ENCODE measurements around the gene SEPTIN12. TPM values are rescaled to one million over a fixed set of nuclear protein-coding genes. Genes with fewer than 3 reads are reported as not detected.

The SEPTIN12 gene
- total and polyA plus RNA-seq, 4 experiments from 2014 or later, result not detected

DNA sequence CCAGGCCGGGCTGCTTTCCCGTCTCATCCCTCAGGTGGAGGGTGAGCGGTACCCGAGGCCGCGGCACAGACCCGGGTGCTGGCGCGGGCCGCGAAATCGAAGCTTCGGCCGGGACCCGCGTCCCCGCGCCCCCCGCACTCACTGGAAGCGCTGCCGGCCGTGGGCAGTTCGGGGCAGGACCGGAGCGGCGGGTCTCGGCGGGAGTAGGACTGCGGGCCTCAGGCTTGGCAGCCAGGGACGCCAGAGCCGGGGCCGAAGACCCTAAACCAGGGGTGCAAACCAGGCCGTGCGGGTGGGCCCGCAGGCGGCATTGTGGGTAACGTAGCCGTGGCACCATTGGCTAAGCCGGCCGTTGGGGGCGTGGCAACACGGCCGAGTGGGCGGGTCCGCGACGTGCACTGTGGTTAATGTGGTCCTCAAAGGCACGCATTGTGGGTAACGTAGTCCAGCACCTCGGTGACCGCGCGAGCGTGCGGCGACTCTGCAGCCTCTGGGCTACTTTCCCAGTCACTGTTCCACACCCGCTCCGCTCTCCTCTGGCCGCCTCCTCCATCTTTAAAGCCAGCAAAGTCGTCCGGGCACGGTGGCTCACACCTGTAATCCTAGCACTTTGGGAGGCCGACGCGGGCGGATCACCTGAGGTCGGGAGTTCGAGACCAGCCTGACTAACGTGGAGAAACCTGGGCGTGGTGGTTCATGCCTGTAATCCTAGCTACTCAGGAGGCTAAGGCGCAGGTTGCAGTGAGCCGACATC lies 21.1 kb downstream of the SEPTIN12 start, which contains the start of gene ZNF500:
Gene ZNF500 (minus strand): TSS at position 288 of the 754 bp plus-strand sequence. CDS start 1,184 bp downstream, outside the sequence.
- CTCF ChIA-PET (ENCODE audit: partially characterized antibody), result interaction anchor here (0.5 kb wide), 1 partner anchor 19 kb away, joined by 3 read pairs; no protein-coding TSS in a partner anchor
- peak within 1 kb of the TSS; percentile 92 to 95 (median 94) for H3K4me3 Mint-ChIP-seq
- intact Hi-C loops (cut with micrococcal nuclease), result loop anchor here (1.0 to 2.0 kb wide), 3 partner anchors 33 to 151 kb away; partner anchors contain the start of genes ANKS3, DNAAF8 and MGRN1
- no peaks in the 10 kb centered on the region for H3K9me3 ChIP-seq (ENCODE audit: control insufficient read depth in 1 of 2, low read length in 2 of 2)
- DNase-seq, result peak; percentile 90 to 93 (median 93)
- peaks cover 0 to 2% (median 0%) of the 10 kb centered on the region in 8 donors for H3K9me3 Mint-ChIP-seq
- no peaks in the 10 kb centered on the region for H3K27me3 Mint-ChIP-seq
- peaks cover 9% of the 10 kb centered on the region for H3K36me3 ChIP-seq (ENCODE audit: insufficient read depth, low read length)
- H3K4me1 Mint-ChIP-seq, result peaks cover 16 to 50% (median 35%) of the 10 kb centered on the region in 4 donors
- peaks cover 32% of the 10 kb centered on the region for H3K4me1 ChIP-seq (ENCODE audit: insufficient read depth, low read length)
- H3K27ac Mint-ChIP-seq, result peak within 1 kb of the TSS; percentile 89 to 98 (median 94)
- H3K4me3 ChIP-seq (ENCODE audit: low read length in 2 of 2), result peak within 1 kb of the TSS; percentile 94 to 96
- peaks cover 0 to 28% of the 10 kb centered on the region in 2 donors for H3K36me3 Mint-ChIP-seq
- POLR2A ChIA-PET (ENCODE audit: partially characterized antibody), result interaction anchor here (0.6 to 5.0 kb wide), 13 partner anchors 19 to 291 kb away, joined by 3 to 72 read pairs (median 5); partner anchors contain the start of genes ANKS3, DNAAF8, GLYR1 and HMOX2
- peak within 1 kb of the TSS; percentile 79 for H3K27ac ChIP-seq (ENCODE audit: low read depth, low read length)
- no peaks in the 10 kb centered on the region for H3K27me3 ChIP-seq (ENCODE audit: insufficient read depth, low read length)

DNA sequence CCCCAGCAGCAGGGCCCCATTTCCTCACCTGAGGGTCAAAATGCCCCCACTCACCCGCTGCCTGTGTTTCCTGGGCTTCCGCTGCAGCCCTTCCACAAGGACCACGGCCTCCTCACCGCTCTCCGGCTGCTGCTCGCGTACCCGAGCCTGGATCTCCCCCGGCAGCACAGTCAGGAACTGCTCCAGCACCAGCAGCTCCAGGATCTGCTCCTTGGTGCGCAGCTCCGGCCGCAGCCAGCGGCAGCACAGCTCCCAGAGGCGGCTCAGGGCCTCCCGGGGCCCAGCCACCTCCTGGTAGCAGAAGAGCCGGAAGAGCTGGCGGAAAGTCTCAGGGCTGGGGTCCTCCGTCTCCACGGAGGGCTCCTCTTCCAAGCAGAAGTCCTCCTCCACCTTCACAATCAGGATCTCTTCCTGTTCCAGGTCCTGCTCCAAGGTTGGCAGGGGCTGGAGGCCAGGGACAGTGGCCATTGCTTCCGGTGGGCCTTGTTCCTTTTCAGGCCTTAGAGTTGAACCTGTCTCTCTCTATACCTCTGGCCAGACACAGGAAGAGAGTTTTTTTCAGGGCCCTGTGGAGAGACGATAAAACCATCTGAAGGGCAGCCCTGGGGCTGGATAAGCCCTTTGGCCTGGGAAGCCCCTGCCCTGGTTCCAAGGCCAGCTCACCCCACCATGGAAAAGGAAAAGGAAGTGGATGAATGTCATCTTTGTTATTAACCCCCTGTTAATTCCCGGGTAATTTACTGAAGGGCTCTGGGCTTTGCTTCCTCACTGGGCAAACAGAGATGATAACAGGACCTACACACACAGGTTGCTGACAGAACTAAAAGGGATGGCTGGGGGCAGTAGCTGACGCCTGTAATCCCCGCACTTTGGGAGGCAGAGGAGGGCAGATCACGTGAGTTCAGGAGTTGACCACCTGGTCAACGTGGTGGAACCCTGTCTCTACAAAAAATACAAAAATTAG lies 22.4 kb downstream of the SEPTIN12 start:
- Histone ChIP-seq H3K4me1 (ENCODE audit: insufficient read depth, low read length) (peaks cover 32% of the 10 kb centered on the region), H3K9me3 (ENCODE audit: control insufficient read depth in 1 of 2, low read length in 2 of 2) (no peaks in the 10 kb centered on the region), H3K36me3 (ENCODE audit: insufficient read depth, low read length) (peaks cover 15% of the 10 kb centered on the region), H3K27ac (ENCODE audit: low read depth, low read length) (peak overlapping the region; percentile 79), H3K27me3 (ENCODE audit: insufficient read depth, low read length) (no peaks in the 10 kb centered on the region), H3K4me3 (ENCODE audit: low read length in 2 of 2) (peak overlapping the region; percentile 39 to 94)
- Mint-ChIP-seq H3K27ac (peak overlapping the region; percentile 68 to 92 (median 89)), H3K27me3 (no peaks in the 10 kb centered on the region), H3K4me3 (peak overlapping the region; percentile 83 to 94 (median 86)), H3K4me1 (peaks cover 16 to 50% (median 35%) of the 10 kb centered on the region in 4 donors), H3K9me3 (peaks cover 0 to 2% (median 0%) of the 10 kb centered on the region in 8 donors), H3K36me3 (peaks cover 0 to 34% of the 10 kb centered on the region in 2 donors)
- ChIA-PET POLR2A (ENCODE audit: partially characterized antibody) (interaction anchor here (0.6 to 5.0 kb wide), 10 partner anchors 32 to 686 kb away, joined by 3 to 72 read pairs (median 8); partner anchors contain the start of genes ANKS3, DNAAF8, GLYR1 and HMOX2), CTCF (ENCODE audit: partially characterized antibody) (no interaction called here)
- no peak for DNase-seq
- intact Hi-C loops (cut with micrococcal nuclease), result loop anchor here (2.0 kb wide), 1 partner anchor 141 kb away; the partner anchor contains the start of gene MGRN1

DNA sequence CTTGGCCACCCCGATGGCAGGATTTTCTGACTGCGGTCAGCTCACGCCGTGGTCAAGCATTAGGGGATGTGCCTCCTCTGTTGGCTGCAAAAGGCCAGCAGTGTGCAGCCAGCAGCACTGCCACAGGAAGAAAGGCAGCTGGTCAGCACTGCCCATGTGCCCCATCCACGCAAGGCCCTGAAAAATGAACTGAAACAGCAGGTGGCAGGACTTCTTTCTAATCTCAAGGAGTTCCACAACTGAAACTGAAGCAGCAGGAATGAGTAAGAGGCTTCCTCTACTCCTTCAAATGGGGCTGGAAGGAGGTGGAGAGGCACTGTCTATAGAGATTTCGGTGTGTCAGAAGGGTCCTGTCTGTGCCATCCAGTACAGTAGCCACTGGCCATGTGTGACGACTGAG lies 24.4 kb downstream of the SEPTIN12 start:
- peak overlapping the region in 1 of 7 donors; percentile 60 for H3K27ac Mint-ChIP-seq
- H3K4me1 ChIP-seq (ENCODE audit: insufficient read depth, low read length), result peaks cover 29% of the 10 kb centered on the region
- ChIA-PET POLR2A (ENCODE audit: partially characterized antibody) (interaction anchor here (1.6 kb wide), 1 partner anchor 39 kb away, joined by 4 read pairs; the partner anchor contains the start of gene ROGDI), CTCF (ENCODE audit: partially characterized antibody) (interaction anchor here (0.5 to 0.7 kb wide), 2 partner anchors 16 to 127 kb away, joined by 3 read pairs; no protein-coding TSS in a partner anchor)
- peaks cover 13 to 41% (median 25%) of the 10 kb centered on the region in 4 donors for H3K4me1 Mint-ChIP-seq
- H3K9me3 ChIP-seq (ENCODE audit: control insufficient read depth in 1 of 2, low read length in 2 of 2), result no peaks in the 10 kb centered on the region
- H3K36me3 Mint-ChIP-seq, result peaks cover 7 to 50% of the 10 kb centered on the region in 2 donors
- H3K4me3 ChIP-seq (ENCODE audit: low read length in 2 of 2), result no peak overlapping the region
- peaks cover 29% of the 10 kb centered on the region for H3K36me3 ChIP-seq (ENCODE audit: insufficient read depth, low read length)
- H3K9me3 Mint-ChIP-seq, result no peaks in the 10 kb centered on the region
- no peak overlapping the region for H3K27ac ChIP-seq (ENCODE audit: low read depth, low read length)
- H3K4me3 Mint-ChIP-seq, result peak overlapping the region in 1 of 8 donors; percentile 31
- intact Hi-C loops (cut with micrococcal nuclease), result no loop called here
- H3K27me3 ChIP-seq (ENCODE audit: insufficient read depth, low read length), result no peaks in the 10 kb centered on the region
- DNase-seq, result no peak
- H3K27me3 Mint-ChIP-seq, result no peaks in the 10 kb centered on the region

DNA sequence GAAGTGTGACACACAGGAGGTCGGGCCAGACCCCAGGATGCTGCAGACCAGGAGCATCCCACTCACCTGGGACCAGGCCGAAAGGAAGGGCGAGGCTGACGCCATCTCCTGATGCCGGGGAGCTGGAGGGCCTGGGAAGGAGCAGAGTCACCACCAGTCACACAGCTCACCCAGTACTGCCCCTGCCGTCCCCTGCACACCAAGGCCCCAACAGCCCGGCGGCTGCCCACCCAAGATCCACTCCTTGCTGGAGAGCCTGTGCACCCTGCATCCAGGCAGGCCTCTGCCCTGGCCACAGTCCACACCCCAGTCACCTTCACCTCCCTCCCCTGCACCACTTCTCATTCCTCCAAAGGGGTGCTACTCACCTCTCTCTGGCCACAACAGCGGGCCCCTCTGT lies 25.9 kb downstream of the SEPTIN12 start:
- intact Hi-C loops (cut with micrococcal nuclease), result no loop called here
- ChIA-PET CTCF (ENCODE audit: partially characterized antibody) (no interaction called here), POLR2A (ENCODE audit: partially characterized antibody) (interaction anchor here (1.2 kb wide), 1 partner anchor 41 kb away, joined by 4 read pairs; the partner anchor contains the start of gene ROGDI)
- Mint-ChIP-seq H3K9me3 (no peaks in the 10 kb centered on the region), H3K27me3 (no peaks in the 10 kb centered on the region), H3K4me1 (peaks cover 10 to 27% (median 15%) of the 10 kb centered on the region in 4 donors), H3K27ac (peak overlapping the region in 2 of 7 donors; percentile 35 to 62), H3K4me3 (no peak overlapping the region), H3K36me3 (peaks cover 12 to 56% of the 10 kb centered on the region in 2 donors)
- Histone ChIP-seq H3K9me3 (ENCODE audit: control insufficient read depth in 1 of 2, low read length in 2 of 2) (no peaks in the 10 kb centered on the region), H3K27ac (ENCODE audit: low read depth, low read length) (no peak overlapping the region), H3K4me3 (ENCODE audit: low read length in 2 of 2) (no peak overlapping the region), H3K36me3 (ENCODE audit: insufficient read depth, low read length) (peaks cover 38% of the 10 kb centered on the region), H3K27me3 (ENCODE audit: insufficient read depth, low read length) (no peaks in the 10 kb centered on the region), H3K4me1 (ENCODE audit: insufficient read depth, low read length) (peaks cover 16% of the 10 kb centered on the region)
- DNase-seq, result no peak

DNA sequence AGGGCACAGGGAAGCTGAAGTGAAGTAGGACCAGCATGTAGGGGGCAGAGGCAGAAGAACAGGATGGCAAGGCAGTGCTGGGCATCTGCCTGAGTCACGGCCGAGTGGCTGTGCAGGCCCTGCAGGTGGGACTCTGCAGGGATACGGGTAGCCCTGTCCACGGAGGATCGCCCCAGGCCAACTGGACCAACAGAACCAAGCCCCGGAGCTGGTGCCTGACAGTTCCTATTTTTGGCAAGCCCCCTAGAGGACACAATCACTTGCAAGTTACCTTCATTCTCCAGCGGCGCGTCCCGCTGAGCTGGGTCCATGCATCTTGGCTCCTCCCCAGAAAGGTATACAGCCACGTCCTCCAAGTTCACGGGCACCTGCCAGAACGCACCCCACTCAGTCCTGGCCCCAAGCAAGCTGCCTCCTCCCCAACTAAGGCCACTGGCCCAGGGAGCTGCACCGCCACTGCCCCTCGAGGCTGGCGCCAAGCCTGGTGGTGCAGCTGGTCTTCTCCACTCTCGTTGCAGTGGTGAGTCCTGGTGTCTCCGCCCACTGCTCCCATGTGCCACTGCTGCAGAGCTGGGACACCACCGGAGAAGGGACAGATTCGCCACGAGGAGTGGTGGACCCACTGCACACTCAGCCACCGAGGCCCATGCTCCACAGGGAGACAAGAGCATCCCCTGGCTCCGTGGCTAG lies 27.8 kb downstream of the SEPTIN12 start:
- Histone ChIP-seq H3K9me3 (ENCODE audit: control insufficient read depth in 1 of 2, low read length in 2 of 2) (no peaks in the 10 kb centered on the region), H3K4me3 (ENCODE audit: low read length in 2 of 2) (no peak overlapping the region), H3K27ac (ENCODE audit: low read depth, low read length) (no peak overlapping the region), H3K4me1 (ENCODE audit: insufficient read depth, low read length) (peaks cover 4% of the 10 kb centered on the region), H3K36me3 (ENCODE audit: insufficient read depth, low read length) (peaks cover 38% of the 10 kb centered on the region), H3K27me3 (ENCODE audit: insufficient read depth, low read length) (no peaks in the 10 kb centered on the region)
- CTCF ChIA-PET (ENCODE audit: partially characterized antibody), result no interaction called here
- Mint-ChIP-seq H3K36me3 (peaks cover 23 to 60% of the 10 kb centered on the region in 2 donors), H3K9me3 (peaks cover 0 to 2% (median 0%) of the 10 kb centered on the region in 8 donors), H3K27me3 (no peaks in the 10 kb centered on the region), H3K27ac (peak overlapping the region in 1 of 7 donors; percentile 75), H3K4me1 (peaks cover 1 to 18% (median 4%) of the 10 kb centered on the region in 4 donors), H3K4me3 (no peak overlapping the region)
- DNase-seq, result no peak
- intact Hi-C loops (cut with micrococcal nuclease), result no loop called here
- POLR2A ChIA-PET (ENCODE audit: partially characterized antibody), result no interaction called here

DNA sequence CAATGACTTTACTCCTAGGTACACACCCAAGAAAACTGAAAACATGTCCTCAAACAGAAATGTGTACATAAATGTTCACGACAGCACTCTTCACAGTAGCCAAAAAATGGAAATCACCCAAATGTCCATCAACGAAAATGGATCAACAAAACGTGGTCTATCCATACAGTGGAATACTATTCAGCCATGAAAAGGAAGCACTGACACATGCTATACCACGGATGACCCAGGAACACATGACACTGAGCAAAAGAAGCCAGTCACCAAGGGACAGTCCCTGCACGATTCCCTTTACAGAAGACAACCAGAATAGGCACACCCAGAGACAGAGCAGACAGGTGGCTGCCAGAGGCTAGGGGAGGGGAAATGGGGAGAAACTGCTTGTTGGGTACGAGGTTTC lies 32.5 kb downstream of the SEPTIN12 start:
- intact Hi-C loops (cut with micrococcal nuclease), result no loop called here
- H3K27ac Mint-ChIP-seq, result no peak overlapping the region
- Histone ChIP-seq H3K27ac (ENCODE audit: low read depth, low read length) (no peak overlapping the region), H3K4me3 (ENCODE audit: low read length in 2 of 2) (no peak overlapping the region), H3K36me3 (ENCODE audit: insufficient read depth, low read length) (peaks cover 53% of the 10 kb centered on the region), H3K27me3 (ENCODE audit: insufficient read depth, low read length) (no peaks in the 10 kb centered on the region), H3K9me3 (ENCODE audit: control insufficient read depth in 1 of 2, low read length in 2 of 2) (no peaks in the 10 kb centered on the region), H3K4me1 (ENCODE audit: insufficient read depth, low read length) (no peaks in the 10 kb centered on the region)
- peaks cover 42 to 56% of the 10 kb centered on the region in 2 donors for H3K36me3 Mint-ChIP-seq
- no peak overlapping the region for H3K4me3 Mint-ChIP-seq
- POLR2A ChIA-PET (ENCODE audit: partially characterized antibody), result no interaction called here
- no peaks in the 10 kb centered on the region for H3K27me3 Mint-ChIP-seq
- peaks cover 0 to 5% (median under 1%) of the 10 kb centered on the region in 4 donors for H3K4me1 Mint-ChIP-seq
- peaks cover 0 to 2% (median 0%) of the 10 kb centered on the region in 8 donors for H3K9me3 Mint-ChIP-seq
- CTCF ChIA-PET (ENCODE audit: partially characterized antibody), result no interaction called here
- DNase-seq, result no peak
